Sciatic nerve (tissue), 2 donors: ENCODE data around the gene SMYD4. TPM values are rescaled to one million over a fixed set of nuclear protein-coding genes. Genes with fewer than 3 reads are reported as not detected.
"Not testable (repeated sequence)": the region's sequence is repeated elsewhere in the genome, so short reads cannot be mapped to it uniquely, and the experiment has no call there.

Experiments
- ATAC-seq: fragments of 200-7000 bp; cut with Tn5 transposase; one replicate; pipeline ENCODE4 v1.9.1; 2020; ENCODE audit warnings: mild to moderate bottlenecking, moderate library complexity
- DNase-seq: peaks from one replicate; pipeline ENCODE4 v3.0.0-alpha.2; 2020; ENCODE audit warnings: low spot score
- intact Hi-C: fragments of 100-400 bp; cut with DNase I; formaldehyde crosslinking; loops from one replicate; pipeline ENCODE4 v1.14.2; 2022
- total RNA-seq: library from RNA; stranded (reverse); fragmentation: NEBNext Ultra II Directional; extraction: Animal tissue kit (Norgen Biotek cat#: 25700); gene quantifications from one replicate; pipeline ENCODE4 v1.2.1, GENCODE V29; 2021
- donor health status: DM: no; HTN: no; CAD: no.
- donor health status: DM: no; HTN: no; CAD: no.

The SMYD4 gene
- total RNA-seq, 1 donor from 2014 or later, result 17.7 TPM

- ATAC-seq, result no peak
- DNase-seq, result no peak
- intact Hi-C loops, result no loop called here
Measured at GRCh38 chr17:1834380-1835149, 4.9 kb upstream of the SMYD4 start.

GRCh38 chr17:1830288-1830687 is 586 bp upstream of the SMYD4 start:
- DNase-seq (peak; percentile 9), ATAC-seq (no peak)
- intact Hi-C loops, result no loop called here

GRCh38 chr17:1829216-1829591 is 498 bp downstream of the SMYD4 start:
- DNase-seq (no peak), ATAC-seq (peak; percentile 33)
- intact Hi-C loops, result no loop called here

GRCh38 chr17:1820528-1821252 is 9.0 kb downstream of the SMYD4 start:
- ATAC-seq (no peak), DNase-seq (no peak)
- intact Hi-C loops, result no loop called here

- intact Hi-C loops, result no loop called here
- ATAC-seq (peak; percentile 81), DNase-seq (no peak)
Measured at GRCh38 chr17:1813088-1813487, 16.6 kb downstream of the SMYD4 start.

GRCh38 chr17:1810450-1811103 is 19.1 kb downstream of the SMYD4 start:
- DNase-seq (no peak), ATAC-seq (no peak)
- intact Hi-C loops, result no loop called here

GRCh38 chr17:1809815-1810214 is 19.9 kb downstream of the SMYD4 start:
- ATAC-seq, DNase-seq, intact Hi-C loops: not testable (repeated sequence)

- intact Hi-C loops, result no loop called here
- DNase-seq (no peak), ATAC-seq (no peak)
Measured at GRCh38 chr17:1808644-1809043, 21.1 kb downstream of the SMYD4 start.

- ATAC-seq, result no peak
- intact Hi-C loops, result no loop called here
- no peak for DNase-seq
Measured at GRCh38 chr17:1807890-1808289, 21.8 kb downstream of the SMYD4 start.

GRCh38 chr17:1803280-1803679 is 26.4 kb downstream of the SMYD4 start:
- DNase-seq (no peak), ATAC-seq (no peak)
- intact Hi-C loops, result no loop called here

DNA sequence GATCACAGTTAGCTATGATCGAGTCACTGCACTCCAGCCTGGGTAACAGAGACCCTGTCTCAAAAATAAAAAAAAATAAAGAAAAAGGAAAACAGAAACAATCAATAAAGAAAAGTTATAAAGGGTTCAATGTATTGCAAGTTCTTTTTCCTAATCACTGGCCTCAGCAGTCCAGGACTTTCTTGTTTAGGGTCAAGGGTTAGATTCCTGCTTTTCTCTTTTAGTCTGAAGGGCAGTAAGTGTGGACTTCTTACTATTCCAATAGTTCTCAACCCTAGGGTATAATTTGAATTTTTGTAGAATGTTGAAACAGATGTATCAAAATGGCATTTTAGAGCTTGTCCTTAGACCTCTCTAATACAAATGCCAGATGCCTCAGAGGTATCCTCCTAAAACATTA is 27.3 kb downstream of the SMYD4 start:
- ATAC-seq, result no peak
- DNase-seq, result no peak
- intact Hi-C loops, result no loop called here

- no peak for DNase-seq
- ATAC-seq, result no peak
- intact Hi-C loops, result no loop called here
Measured at GRCh38 chr17:1800712-1801111, 29.0 kb downstream of the SMYD4 start.

GRCh38 chr17:1800240-1800639 is 29.5 kb downstream of the SMYD4 start:
- DNase-seq (no peak), ATAC-seq (no peak)
- intact Hi-C loops, result no loop called here

DNA sequence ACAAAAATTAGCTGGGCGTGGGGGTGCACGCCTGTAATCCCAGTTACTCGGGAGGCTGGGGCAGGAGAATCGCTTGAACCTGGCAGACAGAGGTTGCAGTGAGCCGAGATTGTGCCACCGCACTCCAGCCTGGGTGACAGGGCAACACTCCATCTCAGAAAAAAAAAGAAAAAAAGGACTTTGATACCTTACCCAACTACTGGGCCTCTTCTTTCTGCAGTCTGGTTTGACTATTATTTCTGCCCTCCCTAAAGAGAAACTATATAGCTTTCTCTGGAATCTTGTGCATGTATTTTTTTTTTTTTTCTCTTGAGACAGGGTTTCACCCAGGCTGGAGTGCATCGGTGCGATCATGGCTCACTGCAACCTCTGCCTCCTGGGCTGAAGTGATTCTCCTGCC is 31.9 kb downstream of the SMYD4 start:
- ATAC-seq, DNase-seq, intact Hi-C loops: not testable (repeated sequence)

- DNase-seq (no peak), ATAC-seq (no peak)
- intact Hi-C loops, result no loop called here
Measured at GRCh38 chr17:1797323-1797722, 32.4 kb downstream of the SMYD4 start.

DNA sequence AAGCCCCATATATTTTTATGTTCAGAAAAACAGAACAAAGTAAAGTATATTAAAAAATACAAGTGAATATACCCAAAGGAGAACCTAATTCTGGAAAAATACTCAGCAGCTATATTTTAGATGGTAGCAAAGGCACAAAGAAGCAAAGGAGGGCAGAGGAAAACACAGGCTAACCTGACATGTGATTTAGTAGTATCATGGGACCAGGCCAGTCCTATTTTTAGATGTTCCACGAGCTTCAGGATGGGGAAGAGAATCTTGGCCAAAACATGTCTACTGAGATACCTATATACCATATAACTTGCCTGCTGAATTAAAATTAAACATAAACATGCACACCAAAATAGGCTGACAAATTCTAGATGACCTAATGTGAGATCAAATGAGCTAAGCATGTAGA is 32.9 kb downstream of the SMYD4 start:
- ATAC-seq, result peak; percentile 78
- DNase-seq, result no peak
- intact Hi-C loops, result no loop called here

GRCh38 chr17:1793447-1793806 is 36.3 kb downstream of the SMYD4 start:
- ATAC-seq (no peak), DNase-seq (no peak)
- intact Hi-C loops, result no loop called here

DNA sequence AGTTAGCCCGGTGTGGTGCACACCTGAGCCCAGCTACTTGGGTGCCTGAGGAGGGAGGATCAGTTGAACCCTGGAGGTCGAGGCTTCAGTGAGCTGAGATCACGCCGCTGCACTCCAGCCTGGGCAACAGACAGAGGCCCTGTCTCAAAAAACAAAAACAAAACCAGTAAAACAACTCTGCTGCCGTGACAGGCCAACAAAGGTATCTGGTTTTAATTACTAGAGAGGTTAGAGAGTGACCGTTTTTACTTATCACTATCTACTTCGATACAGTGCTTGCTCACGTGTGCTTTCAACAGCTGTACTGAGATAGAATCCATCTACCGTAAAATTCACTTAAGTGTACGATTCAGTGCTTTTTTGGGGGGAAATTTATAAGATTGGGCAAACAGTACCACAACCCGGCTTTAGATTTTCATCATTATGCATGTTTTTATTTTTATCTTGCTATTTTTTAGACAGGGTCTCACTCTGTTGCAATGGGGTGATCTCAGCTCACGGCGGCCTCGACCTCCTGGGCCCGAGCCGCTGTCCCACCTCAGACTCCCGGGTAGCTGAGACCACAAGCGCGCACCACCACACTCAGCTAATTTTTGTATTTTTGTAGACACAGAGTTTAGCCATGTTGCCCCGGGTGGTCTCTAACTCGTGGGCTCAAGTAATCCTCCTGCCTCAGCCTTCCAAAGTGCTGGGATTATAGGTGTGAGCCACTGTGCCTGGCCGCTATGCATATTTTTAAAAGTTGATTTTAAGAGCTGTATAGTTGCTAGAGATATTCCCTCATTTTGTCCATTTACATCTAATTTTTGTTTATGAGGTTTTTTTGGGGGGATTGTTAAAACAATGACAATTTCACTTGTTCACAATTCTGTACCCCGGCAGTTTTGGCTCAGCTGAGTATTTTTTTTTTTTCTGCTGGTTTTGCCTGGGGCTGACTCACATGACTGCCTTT is 36.9 kb downstream of the SMYD4 start:
- intact Hi-C loops, result no loop called here
- no peak for DNase-seq
- no peak for ATAC-seq

- intact Hi-C loops, result loop anchor here (10.0 kb wide), 1 partner anchor 65 kb away; the partner anchor contains the start of gene WDR81
- DNase-seq (no peak), ATAC-seq (no peak)
Measured at GRCh38 chr17:1789936-1790335, 39.8 kb downstream of the SMYD4 start.
